IMR-90 (cell line): ENCODE data around the gene TIMM13. TPM values are rescaled to one million over a fixed set of nuclear protein-coding genes. Genes with fewer than 3 reads are reported as not detected.

Source experiments
- ATAC-seq: fragments of 200-7000 bp; cut with Tn5 transposase; 2 replicates; pipeline ENCODE4 v1.9.1; 2020; ENCODE audit warnings: low read depth, mild to moderate bottlenecking, moderate library complexity
- BruUV-seq: library from RNA; stranded (reverse); fragments of 400-500 nt; replicated peaks from 2 replicates; lab custom pipeline; 2021; lab: Mats Ljungman, UMichigan
- CTCF ChIA-PET: fragments of 300-600 bp; formaldehyde crosslinking; extraction: SDS; loops from one replicate; lab custom pipeline; 2021; ENCODE audit warnings: antibody characterized with exemption; lab: Yijun Ruan, JAX
- POLR2A ChIA-PET: fragments of 300-600 bp; sonication (Branson Sonifier 250); formaldehyde crosslinking; loops from one replicate; lab custom pipeline; 2022; ENCODE audit warnings: antibody characterized with exemption; ENCODE audit not compliant: unreplicated experiment; lab: Charles Lee
- DNase-seq: peaks from one replicate; pipeline ENCODE4 v3.0.0; 2013
- H2AFZ ChIP-seq: replicated peaks from 2 replicates; pipeline ENCODE3; 2013; ENCODE audit warnings: low read length, mild to moderate bottlenecking; ENCODE audit not compliant: poor library complexity
- H2AK5ac ChIP-seq: 2 replicates; pipeline ENCODE4 v1.6.1; 2013; ENCODE audit warnings: low read depth, low read length, inconsistent platforms
- H2AK9ac ChIP-seq: replicated peaks from 2 replicates; pipeline ENCODE3; 2013; ENCODE audit warnings: mild to moderate bottlenecking, low read depth, low read length, moderate library complexity; ENCODE audit not compliant: poor library complexity
- H2BK120ac ChIP-seq: 2 replicates; pipeline ENCODE4 v1.6.1; 2013; ENCODE audit warnings: low read depth, low read length, inconsistent platforms
- H2BK15ac ChIP-seq: 3 replicates; pipeline ENCODE4 v1.6.1; 2013; ENCODE audit warnings: low read depth, low read length, inconsistent platforms
- H2BK20ac ChIP-seq: 2 replicates; pipeline ENCODE4 v1.6.1; 2013; ENCODE audit warnings: low read depth, mild to moderate bottlenecking, inconsistent platforms, low read length, moderate library complexity
- H2BK5ac ChIP-seq: 2 replicates; pipeline ENCODE4 v1.6.1; 2013; ENCODE audit warnings: mild to moderate bottlenecking, low read depth, low read length, inconsistent platforms; ENCODE audit not compliant: poor library complexity, severe bottlenecking
- H3K14ac ChIP-seq: replicated peaks from 2 replicates; pipeline ENCODE4 v1.6.1; 2013; ENCODE audit warnings: low read depth, low read length, inconsistent platforms
- H3K18ac ChIP-seq: 2 replicates; pipeline ENCODE4 v1.6.1; 2013; ENCODE audit warnings: low read depth, low read length, control low read depth
- H3K23ac ChIP-seq: 2 replicates; pipeline ENCODE4 v1.6.1; 2013; ENCODE audit warnings: low read depth, low read length, inconsistent platforms
- H3K27ac ChIP-seq: 2 replicates; pipeline ENCODE4 v1.5.1; 2013; ENCODE audit warnings: mild to moderate bottlenecking, control low read depth, low read length; ENCODE audit not compliant: insufficient read depth
- H3K27me3 ChIP-seq: 2 replicates; pipeline ENCODE4 v1.6.1; 2013; ENCODE audit warnings: low read length; ENCODE audit not compliant: control insufficient read depth, insufficient read depth
- H3K36me3 ChIP-seq: 2 replicates; pipeline ENCODE4 v1.6.1; 2013; ENCODE audit warnings: low read length, mixed read lengths; ENCODE audit not compliant: control insufficient read depth, insufficient read depth
- H3K4ac ChIP-seq: 2 replicates; pipeline ENCODE4 v1.6.1; 2013; ENCODE audit warnings: low read depth, low read length, inconsistent platforms
- H3K4me1 ChIP-seq: 2 replicates; pipeline ENCODE4 v1.6.1; 2013; ENCODE audit warnings: low read length, mixed read lengths; ENCODE audit not compliant: control insufficient read depth, insufficient read depth
- H3K4me2 ChIP-seq: 2 replicates; pipeline ENCODE4 v1.6.1; 2013; ENCODE audit warnings: low read depth, mild to moderate bottlenecking, control low read depth, low read length, moderate library complexity
- H3K4me3 ChIP-seq: 2 replicates; pipeline ENCODE4 v1.5.1; 2013; ENCODE audit warnings: low read depth, mild to moderate bottlenecking, control low read depth, low read length, moderate library complexity; ENCODE audit not compliant: insufficient read depth
- H3K56ac ChIP-seq: 2 replicates; pipeline ENCODE4 v1.6.1; 2013; ENCODE audit warnings: low read length, inconsistent platforms; ENCODE audit not compliant: insufficient read depth; ENCODE audit errors: extremely low read depth
- H3K79me1 ChIP-seq, 2 experiments: 2 replicates each; pipeline ENCODE4 v1.6.1; 2013; ENCODE audit warnings: low read length in 2 of 2, inconsistent platforms in 1 of 2, low read depth in 1 of 2
- H3K9ac ChIP-seq: 2 replicates; pipeline ENCODE4 v1.6.1; 2013; ENCODE audit warnings: low read depth, low read length, control low read depth
- H3K9me1 ChIP-seq: 2 replicates; pipeline ENCODE4 v1.6.1; 2013; ENCODE audit warnings: low read length, inconsistent platforms; ENCODE audit not compliant: insufficient read depth
- H3K9me3 ChIP-seq: 2 replicates; pipeline ENCODE4 v1.6.1; 2013; ENCODE audit warnings: low read length; ENCODE audit not compliant: control insufficient read depth, insufficient read depth
- H4K20me1 ChIP-seq: 2 replicates; pipeline ENCODE4 v1.6.1; 2013; ENCODE audit warnings: low read length, inconsistent platforms; ENCODE audit not compliant: insufficient read depth
- H4K5ac ChIP-seq: 2 replicates; pipeline ENCODE4 v1.6.1; 2013; ENCODE audit warnings: mild to moderate bottlenecking, low read depth, low read length, control low read depth
- H4K8ac ChIP-seq, 2 experiments: 2 replicates each; pipeline ENCODE4 v1.6.1; 2013; ENCODE audit warnings: low read depth in 2 of 2, low read length in 2 of 2, control low read depth in 1 of 2, inconsistent platforms in 1 of 2
- H4K91ac ChIP-seq: 2 replicates; pipeline ENCODE4 v1.6.1; 2013; ENCODE audit warnings: low read depth, low read length, inconsistent platforms; ENCODE audit not compliant: insufficient read depth
- BHLHE40 ChIP-seq: fragments of 150-350 bp; IDR thresholded peaks from 2 replicates; pipeline ENCODE4 v1.6.1; 2016; ENCODE audit warnings: mild to moderate bottlenecking, low read depth, low read length
- CEBPB ChIP-seq: IDR thresholded peaks from 2 replicates; pipeline ENCODE4 v1.6.1; 2012; ENCODE audit warnings: low read depth, low read length, improper control_type of control experiment
- CHD1 ChIP-seq: IDR thresholded peaks from 2 replicates; pipeline ENCODE4 v1.6.1; 2012; ENCODE audit warnings: low read depth, low read length, improper control_type of control experiment
- MAZ ChIP-seq: IDR thresholded peaks from 2 replicates; pipeline ENCODE4 v1.6.1; 2012; ENCODE audit warnings: low read depth, mild to moderate bottlenecking, low read length, improper control_type of control experiment, moderate library complexity, borderline replicate concordance
- MXI1 ChIP-seq: IDR thresholded peaks from 2 replicates; pipeline ENCODE4 v1.6.1; 2012; ENCODE audit warnings: low read depth, mild to moderate bottlenecking, low read length, moderate library complexity, borderline replicate concordance
- NFE2L2 ChIP-seq: fragments of 150-350 bp; IDR thresholded peaks from 2 replicates; pipeline ENCODE4 v1.6.1; 2016; ENCODE audit warnings: low read depth, mild to moderate bottlenecking, low read length
- POLR2A ChIP-seq: IDR thresholded peaks from 2 replicates; pipeline ENCODE4 v1.6.1; 2012; ENCODE audit warnings: mild to moderate bottlenecking, low read depth, low read length
- RAD21 ChIP-seq: IDR thresholded peaks from 2 replicates; pipeline ENCODE4 v1.6.1; 2012; ENCODE audit warnings: low read length, improper control_type of control experiment
- RCOR1 ChIP-seq: IDR thresholded peaks from 2 replicates; pipeline ENCODE4 v1.6.1; 2012; ENCODE audit warnings: mild to moderate bottlenecking, low read length, improper control_type of control experiment; ENCODE audit not compliant: insufficient replicate concordance
- RFX5 ChIP-seq: IDR thresholded peaks from 2 replicates; pipeline ENCODE4 v1.8.0; 2012; ENCODE audit warnings: low read depth, mild to moderate bottlenecking, low read length, moderate library complexity
- SMC3 ChIP-seq: fragments of 150-350 bp; IDR thresholded peaks from 2 replicates; pipeline ENCODE4 v1.6.1; 2016; ENCODE audit warnings: low read depth, mild to moderate bottlenecking, antibody characterized with exemption, low read length, moderate library complexity
- WGBS, 2 experiments: methylation state at CpG; one replicate each; pipeline versions ENCODE4 v1.1.5 to v1.1.7; 2013; ENCODE audit warnings: missing lambda C conversion rate in 2 of 2; ENCODE audit not compliant: insufficient read length in 1 of 2; ENCODE audit errors: extremely low coverage in 2 of 2; 5-methylcytosine and 5-hydroxymethylcytosine counted together
- dilution Hi-C: fragments of 300-500 bp; cut with HindIII; formaldehyde crosslinking; loops from one replicate; pipeline ENCODE4 v1.14.3; 2018; ENCODE audit warnings: low sequenced_read_pairs; ENCODE audit not compliant: unreplicated experiment
- in situ Hi-C: fragments of 300-500 bp; cut with MboI; formaldehyde crosslinking; loops from 3 replicates; pipeline ENCODE4 v1.14.3; 2019; ENCODE audit warnings: low sequenced_read_pairs, inconsistent platforms, mixed read lengths
- intact Hi-C: fragments of 100-400 bp; cut with micrococcal nuclease; formaldehyde crosslinking; loops from 2 replicates; pipeline ENCODE4 v1.10.0; 2022
- polyA plus RNA-seq, 3 experiments: library from polyadenylated mRNA; depleted of rRNA; stranded (reverse); fragments of >200 nt; gene quantifications; 2 replicates each; pipeline ENCODE4 v1.2.3, GENCODE V29; 2012; ENCODE audit warnings: low replicate concordance in 1 of 3
- total RNA-seq: library from RNA; depleted of rRNA; stranded (reverse); fragments of >200 nt; gene quantifications from 2 replicates; pipeline ENCODE4 v1.2.3, GENCODE V29; 2012
- TF ChIP-seq, protein P1 (sequence below): conservative IDR thresholded peaks from 2 replicates; pipeline ENCODE4 v1.5.1; 2012; ENCODE audit warnings: mild to moderate bottlenecking, low read depth, low read length, improper control_type of control experiment
- TF ChIP-seq, protein P2 (sequence below): fragments of 150-350 bp; IDR thresholded peaks from 2 replicates; pipeline ENCODE4 v1.6.1; 2017; ENCODE audit warnings: mild to moderate bottlenecking, antibody characterized with exemption, low read length, low read depth
- TF ChIP-seq, protein P3 (sequence below): fragments of 150-350 bp; IDR thresholded peaks from 2 replicates; pipeline ENCODE4 v1.6.1; 2016; ENCODE audit warnings: low read depth, mild to moderate bottlenecking, low read length, moderate library complexity, borderline replicate concordance

The TIMM13 gene
- total and polyA plus RNA-seq, 2 of the 4 experiments (the other 2 are of a cell fraction): 21.0 to 62.3 TPM

DNA sequence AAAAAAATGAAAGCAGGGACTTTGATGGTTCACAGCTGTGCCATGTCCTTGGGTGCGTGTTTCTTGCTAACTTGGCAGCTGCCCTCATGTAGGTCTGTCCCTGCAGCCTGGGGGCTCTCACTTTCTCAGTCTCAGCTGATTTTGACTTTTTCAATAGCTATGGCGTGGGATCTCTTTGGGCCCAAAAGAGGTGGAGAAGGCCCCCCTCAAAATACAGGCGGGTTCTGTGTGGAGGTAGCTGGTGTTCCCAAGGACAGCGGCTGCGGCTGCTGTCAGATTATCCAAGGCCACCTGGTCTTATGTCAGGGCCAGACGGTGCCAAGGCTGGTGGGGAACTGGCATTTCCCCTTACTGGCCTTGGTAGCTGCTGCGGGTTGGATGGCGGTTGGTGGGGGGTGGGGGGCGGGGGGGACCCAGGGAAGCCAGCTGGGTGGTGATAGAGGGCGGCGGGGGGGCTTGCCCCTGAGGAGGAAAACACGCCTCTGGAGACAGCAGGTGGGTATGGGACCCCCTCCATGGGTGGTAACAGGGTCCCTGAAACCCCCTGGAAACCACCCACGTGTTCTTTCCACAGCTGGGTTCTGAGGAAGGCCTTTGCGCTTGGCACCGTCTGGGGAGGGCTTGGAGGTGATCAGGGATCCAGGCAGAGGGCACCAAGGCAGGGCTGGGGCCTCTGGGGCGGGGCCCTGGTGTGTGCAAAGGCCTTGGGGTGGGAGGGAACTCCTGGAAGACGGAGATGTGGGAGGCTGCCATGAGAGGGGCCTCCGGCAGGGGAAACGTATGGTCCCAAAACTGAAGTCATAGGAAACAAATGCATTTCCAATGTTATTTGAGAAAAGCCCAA is 4.1 kb downstream of the TIMM13 start:
- no peak overlapping the region for H4K91ac ChIP-seq
- no peaks in the 10 kb centered on the region for H3K9me3 ChIP-seq
- H2AK5ac ChIP-seq: no peak overlapping the region
- H3K4me1 ChIP-seq: peaks cover 12% of the 10 kb centered on the region
- H2AFZ ChIP-seq: no peak overlapping the region
- no peak overlapping the region for H2BK15ac ChIP-seq
- no peaks in the 10 kb centered on the region; the same call in 1 of the 2 replicates for H3K9me1 ChIP-seq
- H2BK5ac ChIP-seq: no peak overlapping the region
- no peak overlapping the region for H3K56ac ChIP-seq
- BruUV-seq: no TSS peak
- H3K27ac ChIP-seq: no peak overlapping the region
- H3K23ac ChIP-seq: no peak overlapping the region
- no peak for ATAC-seq
- DNase-seq: no peak
- H3K36me3 ChIP-seq: peaks cover 5% of the 10 kb centered on the region; the same call in 1 of the 2 replicates
- H2AK9ac ChIP-seq: peak overlapping the region; percentile 55
- POLR2A ChIA-PET: no interaction called here
- dilution Hi-C loops: no loop called here
- no peak overlapping the region for H3K14ac ChIP-seq
- H3K18ac ChIP-seq: no peak overlapping the region
- peaks cover 29% of the 10 kb centered on the region for H4K20me1 ChIP-seq
- TF ChIP-seq, protein P1, sequence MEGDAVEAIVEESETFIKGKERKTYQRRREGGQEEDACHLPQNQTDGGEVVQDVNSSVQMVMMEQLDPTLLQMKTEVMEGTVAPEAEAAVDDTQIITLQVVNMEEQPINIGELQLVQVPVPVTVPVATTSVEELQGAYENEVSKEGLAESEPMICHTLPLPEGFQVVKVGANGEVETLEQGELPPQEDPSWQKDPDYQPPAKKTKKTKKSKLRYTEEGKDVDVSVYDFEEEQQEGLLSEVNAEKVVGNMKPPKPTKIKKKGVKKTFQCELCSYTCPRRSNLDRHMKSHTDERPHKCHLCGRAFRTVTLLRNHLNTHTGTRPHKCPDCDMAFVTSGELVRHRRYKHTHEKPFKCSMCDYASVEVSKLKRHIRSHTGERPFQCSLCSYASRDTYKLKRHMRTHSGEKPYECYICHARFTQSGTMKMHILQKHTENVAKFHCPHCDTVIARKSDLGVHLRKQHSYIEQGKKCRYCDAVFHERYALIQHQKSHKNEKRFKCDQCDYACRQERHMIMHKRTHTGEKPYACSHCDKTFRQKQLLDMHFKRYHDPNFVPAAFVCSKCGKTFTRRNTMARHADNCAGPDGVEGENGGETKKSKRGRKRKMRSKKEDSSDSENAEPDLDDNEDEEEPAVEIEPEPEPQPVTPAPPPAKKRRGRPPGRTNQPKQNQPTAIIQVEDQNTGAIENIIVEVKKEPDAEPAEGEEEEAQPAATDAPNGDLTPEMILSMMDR: no peak
- TF ChIP-seq, protein P2, sequence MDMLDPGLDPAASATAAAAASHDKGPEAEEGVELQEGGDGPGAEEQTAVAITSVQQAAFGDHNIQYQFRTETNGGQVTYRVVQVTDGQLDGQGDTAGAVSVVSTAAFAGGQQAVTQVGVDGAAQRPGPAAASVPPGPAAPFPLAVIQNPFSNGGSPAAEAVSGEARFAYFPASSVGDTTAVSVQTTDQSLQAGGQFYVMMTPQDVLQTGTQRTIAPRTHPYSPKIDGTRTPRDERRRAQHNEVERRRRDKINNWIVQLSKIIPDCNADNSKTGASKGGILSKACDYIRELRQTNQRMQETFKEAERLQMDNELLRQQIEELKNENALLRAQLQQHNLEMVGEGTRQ: no peak
- TF ChIP-seq SMC3: no peak
- no peak for TF ChIP-seq RFX5
- no peak for TF ChIP-seq BHLHE40
- no peak for TF ChIP-seq RAD21
- no peak for TF ChIP-seq RCOR1
- no peak for TF ChIP-seq POLR2A
- no peak for TF ChIP-seq MAZ
- no peak for TF ChIP-seq CEBPB
- no peak for TF ChIP-seq MXI1
- no peak for TF ChIP-seq NFE2L2
- TF ChIP-seq, protein P3, sequence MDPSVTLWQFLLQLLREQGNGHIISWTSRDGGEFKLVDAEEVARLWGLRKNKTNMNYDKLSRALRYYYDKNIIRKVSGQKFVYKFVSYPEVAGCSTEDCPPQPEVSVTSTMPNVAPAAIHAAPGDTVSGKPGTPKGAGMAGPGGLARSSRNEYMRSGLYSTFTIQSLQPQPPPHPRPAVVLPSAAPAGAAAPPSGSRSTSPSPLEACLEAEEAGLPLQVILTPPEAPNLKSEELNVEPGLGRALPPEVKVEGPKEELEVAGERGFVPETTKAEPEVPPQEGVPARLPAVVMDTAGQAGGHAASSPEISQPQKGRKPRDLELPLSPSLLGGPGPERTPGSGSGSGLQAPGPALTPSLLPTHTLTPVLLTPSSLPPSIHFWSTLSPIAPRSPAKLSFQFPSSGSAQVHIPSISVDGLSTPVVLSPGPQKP: no peak
- TF ChIP-seq CHD1: no peak
- in situ Hi-C loops: no loop called here
- CTCF ChIA-PET: interaction anchor here (0.6 kb wide), 2 partner anchors 210 to 214 kb away, joined by 4 read pairs; no protein-coding TSS in a partner anchor
- no peak overlapping the region for H4K8ac ChIP-seq
- H3K9ac ChIP-seq: no peak overlapping the region
- H3K27me3 ChIP-seq: no peaks in the 10 kb centered on the region
- no peak overlapping the region for H3K4ac ChIP-seq
- intact Hi-C loops: no loop called here
- H3K4me3 ChIP-seq: no peak overlapping the region
- H2BK20ac ChIP-seq: no peak overlapping the region
- H2BK120ac ChIP-seq: no peak overlapping the region
- H4K5ac ChIP-seq: no peak overlapping the region
- WGBS, 2 experiments: 100% methylated on average over 5 of the region's 19 CpGs; no CpG with 5 or more reads in 1 of the 2 experiments
- no peak overlapping the region for H3K4me2 ChIP-seq
- peaks cover 21 to 66% of the 10 kb centered on the region in 2 experiments for H3K79me1 ChIP-seq
